ENCODE data around the gene KLF14. TPM values are rescaled to one million over a fixed set of nuclear protein-coding genes. Genes with fewer than 3 reads are reported as not detected.

KLF14 gene
- total and polyA plus RNA-seq, 9 of the 15 experiments (the other 6 are each of a cell fraction or from before 2014, with no cell fraction given), result 0.03 TPM; not detected in 8

DNA sequence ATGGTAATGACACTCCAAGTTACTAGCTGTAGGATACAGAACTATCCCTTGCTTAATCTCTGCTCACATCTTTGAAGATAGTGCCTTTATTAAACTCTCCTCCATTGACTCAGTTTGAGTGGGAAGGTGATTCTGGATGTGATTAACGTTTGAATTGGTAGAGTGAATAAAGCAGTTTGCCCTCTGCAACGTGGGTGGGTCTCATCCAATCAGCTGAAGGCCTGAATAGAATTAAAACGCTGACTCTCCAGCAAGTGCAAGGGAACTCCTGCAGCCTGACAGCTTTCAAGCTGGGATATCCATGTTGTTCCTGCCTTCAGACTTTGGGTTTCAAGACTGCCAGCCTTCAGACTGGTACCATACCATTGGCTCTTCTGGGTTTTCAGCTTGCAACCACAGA lies 21.6 kb downstream of the KLF14 start:
- H3K27me3 ChIP-seq (ENCODE audit: control insufficient read depth in 2 of 2, insufficient read depth in 2 of 2, low read length in 2 of 2), result peaks cover 10 to 14% of the 10 kb centered on the region in 2 experiments; a peak in 4 of 5 replicates
- H3K9me3 ChIP-seq (replicated peaks; ENCODE audit: control insufficient read depth, insufficient read depth, low read depth, low read length), result no peaks in the 10 kb centered on the region
- DNase-seq (ENCODE audit: extremely low read depth in 1 of 4, low spot score in 3 of 4), result no peak
- FAIRE-seq, result no peak
- no peak overlapping the region for H2AFZ ChIP-seq (ENCODE audit: low read depth, low read length)
- H3K9me1 ChIP-seq (ENCODE audit: control insufficient read depth, insufficient read depth, low read length), result no peaks in the 10 kb centered on the region
- no peak for ATAC-seq
- ChIA-PET CTCF (ENCODE audit: low intra/inter-chr PET ratio) (interaction anchor here (0.6 kb wide), 1 partner anchor 9 kb away, joined by 4 read pairs; no protein-coding TSS in a partner anchor), POLR2A (interaction anchor here (0.6 kb wide), 1 partner anchor 481 kb away, joined by 3 read pairs; no protein-coding TSS in a partner anchor)
- intact Hi-C loops (cut with micrococcal nuclease), result no loop called here
- H3K4me3 ChIP-seq, result no peak overlapping the region
- no peaks in the 10 kb centered on the region for H3K79me2 ChIP-seq (ENCODE audit: control insufficient read depth, insufficient read depth, low read length)
- in situ Hi-C loops (cut with MboI), result no loop called here
- peak; percentile 38; the same call in 1 of the 2 replicates for TF ChIP-seq ZNF134 (CRISPR knock-in tag; conservative IDR thresholded peaks at IDR 0.05)
- TF ChIP-seq MEIS2 (IDR thresholded peaks at IDR 0.05; ENCODE audit: partially characterized antibody), result no peak
- 0% methylated on average over 3 of the region's 3 CpGs for WGBS (ENCODE audit: insufficient coverage, low coverage, missing lambda C conversion rate)
- H3K4me2 ChIP-seq (ENCODE audit: insufficient read depth, low read length), result no peak overlapping the region
- H3K9ac ChIP-seq (ENCODE audit: insufficient read depth in 1 of 2, low read depth in 2 of 2, low read length in 2 of 2), result no peak overlapping the region
- 0 out of 2 replicates have a peak, but pooled peaks cover 3% of the 10 kb centered on the region for H4K20me1 ChIP-seq (replicated peaks; ENCODE audit: control insufficient read depth, insufficient read depth, low read length)
- no peak overlapping the region for H3K27ac ChIP-seq (ENCODE audit: extremely low read depth, low read depth, low read length)
- no peaks in the 10 kb centered on the region for H3K4me1 ChIP-seq (replicated peaks in 1 of 2; ENCODE audit: control insufficient read depth in 2 of 2, insufficient read depth in 2 of 2, low read length in 2 of 2)
- no peaks in the 10 kb centered on the region for H3K36me3 ChIP-seq (ENCODE audit: control insufficient read depth, insufficient read depth, low read length)
- no TSS peak for BruUV-seq (replicated peaks)

DNA sequence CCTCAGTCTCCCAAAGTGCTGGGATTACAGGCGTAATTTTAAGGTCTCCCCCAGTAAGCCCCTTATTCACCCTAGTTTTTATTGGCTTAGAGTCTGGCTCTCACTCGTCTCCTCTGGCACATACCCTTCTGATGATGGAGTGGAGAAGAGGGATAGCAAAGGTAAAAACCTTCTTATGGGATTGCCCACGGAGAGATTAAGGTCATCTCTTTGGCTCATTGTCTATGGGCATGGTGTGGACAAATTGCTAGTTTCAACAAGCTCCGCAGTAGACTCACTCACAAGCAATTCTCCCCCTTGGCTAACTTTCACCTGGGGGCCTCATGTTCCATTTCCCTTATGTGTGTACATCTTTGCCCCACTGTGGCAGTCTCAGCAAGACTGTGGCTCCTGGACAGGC lies 25.2 kb downstream of the KLF14 start:
- no peak for TF ChIP-seq FOXM1 (IDR thresholded peaks at IDR 0.05; ENCODE audit: low read depth)
- no peak for TF ChIP-seq FOXM1 (CRISPR knock-in tag; IDR thresholded peaks at IDR 0.05; ENCODE audit: low read depth)
- TF ChIP-seq, protein P1, sequence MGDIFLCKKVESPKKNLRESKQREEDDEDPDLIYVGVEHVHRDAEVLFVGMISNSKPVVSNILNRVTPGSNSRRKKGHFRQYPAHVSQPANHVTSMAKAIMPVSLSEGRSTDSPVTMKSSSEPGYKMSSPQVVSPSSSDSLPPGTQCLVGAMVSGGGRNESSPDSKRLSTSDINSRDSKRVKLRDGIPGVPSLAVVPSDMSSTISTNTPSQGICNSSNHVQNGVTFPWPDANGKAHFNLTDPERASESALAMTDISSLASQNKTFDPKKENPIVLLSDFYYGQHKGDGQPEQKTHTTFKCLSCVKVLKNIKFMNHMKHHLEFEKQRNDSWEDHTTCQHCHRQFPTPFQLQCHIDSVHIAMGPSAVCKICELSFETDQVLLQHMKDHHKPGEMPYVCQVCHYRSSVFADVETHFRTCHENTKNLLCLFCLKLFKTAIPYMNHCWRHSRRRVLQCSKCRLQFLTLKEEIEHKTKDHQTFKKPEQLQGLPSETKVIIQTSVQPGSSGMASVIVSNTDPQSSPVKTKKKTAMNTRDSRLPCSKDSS (IDR thresholded peaks at IDR 0.05; ENCODE audit: low read depth, partially characterized antibody), result no peak
- no peak for TF ChIP-seq TEAD4 (IDR thresholded peaks at IDR 0.05; ENCODE audit: low read length)
- no peak for TF ChIP-seq TEAD4 (CRISPR knock-in tag; IDR thresholded peaks at IDR 0.05; ENCODE audit: borderline replicate concordance)
- TF ChIP-seq, protein P2, sequence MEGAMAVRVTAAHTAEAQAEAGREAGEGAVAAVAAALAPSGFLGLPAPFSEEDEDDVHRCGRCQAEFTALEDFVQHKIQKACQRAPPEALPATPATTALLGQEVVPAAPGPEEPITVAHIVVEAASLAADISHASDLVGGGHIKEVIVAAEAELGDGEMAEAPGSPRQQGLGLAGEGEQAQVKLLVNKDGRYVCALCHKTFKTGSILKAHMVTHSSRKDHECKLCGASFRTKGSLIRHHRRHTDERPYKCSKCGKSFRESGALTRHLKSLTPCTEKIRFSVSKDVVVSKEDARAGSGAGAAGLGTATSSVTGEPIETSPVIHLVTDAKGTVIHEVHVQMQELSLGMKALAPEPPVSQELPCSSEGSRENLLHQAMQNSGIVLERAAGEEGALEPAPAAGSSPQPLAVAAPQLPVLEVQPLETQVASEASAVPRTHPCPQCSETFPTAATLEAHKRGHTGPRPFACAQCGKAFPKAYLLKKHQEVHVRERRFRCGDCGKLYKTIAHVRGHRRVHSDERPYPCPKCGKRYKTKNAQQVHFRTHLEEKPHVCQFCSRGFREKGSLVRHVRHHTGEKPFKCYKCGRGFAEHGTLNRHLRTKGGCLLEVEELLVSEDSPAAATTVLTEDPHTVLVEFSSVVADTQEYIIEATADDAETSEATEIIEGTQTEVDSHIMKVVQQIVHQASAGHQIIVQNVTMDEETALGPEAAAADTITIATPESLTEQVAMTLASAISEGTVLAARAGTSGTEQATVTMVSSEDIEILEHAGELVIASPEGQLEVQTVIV (CRISPR knock-in tag; IDR thresholded peaks at IDR 0.05; ENCODE audit: borderline replicate concordance), result no peak
- TF ChIP-seq, protein P3, sequence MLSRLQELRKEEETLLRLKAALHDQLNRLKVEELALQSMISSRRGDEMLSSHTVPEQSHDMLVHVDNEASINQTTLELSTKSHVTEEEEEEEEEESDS (CRISPR knock-in tag; IDR thresholded peaks at IDR 0.05), result no peak
- no peak for TF ChIP-seq POLR2A (conservative IDR thresholded peaks at IDR 0.05)
- no peak overlapping the region for H3K4me3 ChIP-seq
- POLR2A ChIA-PET, result interaction anchor here (0.6 to 0.8 kb wide), 2 partner anchors 30 to 31 kb away, joined by 3 to 4 read pairs; no protein-coding TSS in a partner anchor
- no peaks in the 10 kb centered on the region for H3K9me1 ChIP-seq (ENCODE audit: control insufficient read depth, insufficient read depth, low read length)
- CTCF ChIA-PET (ENCODE audit: low intra/inter-chr PET ratio), result no interaction called here
- ATAC-seq, result no peak
- no peaks in the 10 kb centered on the region for H4K20me1 ChIP-seq (replicated peaks; ENCODE audit: control insufficient read depth, insufficient read depth, low read length)
- H3K4me2 ChIP-seq (ENCODE audit: insufficient read depth, low read length), result no peak overlapping the region
- in situ Hi-C loops (cut with MboI), result no loop called here
- no peaks in the 10 kb centered on the region for H3K79me2 ChIP-seq (ENCODE audit: control insufficient read depth, insufficient read depth, low read length)
- peaks cover 10 to 18% of the 10 kb centered on the region in 2 experiments for H3K27me3 ChIP-seq (ENCODE audit: control insufficient read depth in 2 of 2, insufficient read depth in 2 of 2, low read length in 2 of 2)
- no peak overlapping the region for H2AFZ ChIP-seq (ENCODE audit: low read depth, low read length)
- H3K9me3 ChIP-seq (replicated peaks; ENCODE audit: control insufficient read depth, insufficient read depth, low read depth, low read length), result no peaks in the 10 kb centered on the region
- intact Hi-C loops (cut with micrococcal nuclease), result no loop called here
- no peak overlapping the region for H3K9ac ChIP-seq (ENCODE audit: insufficient read depth in 1 of 2, low read depth in 2 of 2, low read length in 2 of 2)
- DNase-seq (ENCODE audit: extremely low read depth in 1 of 4, low spot score in 3 of 4), result no peak
- 0% methylated on average over 4 of the region's 4 CpGs for WGBS (ENCODE audit: insufficient coverage, low coverage, missing lambda C conversion rate)
- no peaks in the 10 kb centered on the region for H3K36me3 ChIP-seq (ENCODE audit: control insufficient read depth, insufficient read depth, low read length)
- no peaks in the 10 kb centered on the region for H3K4me1 ChIP-seq (replicated peaks in 1 of 2; ENCODE audit: control insufficient read depth in 2 of 2, insufficient read depth in 2 of 2, low read length in 2 of 2)
- FAIRE-seq, result no peak
- BruUV-seq (replicated peaks), result no TSS peak
- H3K27ac ChIP-seq (ENCODE audit: extremely low read depth, low read depth, low read length), result no peak overlapping the region
